ENCODE data around the gene DSTYK. TPM values are rescaled to one million over a fixed set of nuclear protein-coding genes. Genes with fewer than 3 reads are reported as not detected.

Gene DSTYK
- total and polyA plus RNA-seq, 4 donors, result 16.8 to 25.1 (median 20.0) TPM

DNA sequence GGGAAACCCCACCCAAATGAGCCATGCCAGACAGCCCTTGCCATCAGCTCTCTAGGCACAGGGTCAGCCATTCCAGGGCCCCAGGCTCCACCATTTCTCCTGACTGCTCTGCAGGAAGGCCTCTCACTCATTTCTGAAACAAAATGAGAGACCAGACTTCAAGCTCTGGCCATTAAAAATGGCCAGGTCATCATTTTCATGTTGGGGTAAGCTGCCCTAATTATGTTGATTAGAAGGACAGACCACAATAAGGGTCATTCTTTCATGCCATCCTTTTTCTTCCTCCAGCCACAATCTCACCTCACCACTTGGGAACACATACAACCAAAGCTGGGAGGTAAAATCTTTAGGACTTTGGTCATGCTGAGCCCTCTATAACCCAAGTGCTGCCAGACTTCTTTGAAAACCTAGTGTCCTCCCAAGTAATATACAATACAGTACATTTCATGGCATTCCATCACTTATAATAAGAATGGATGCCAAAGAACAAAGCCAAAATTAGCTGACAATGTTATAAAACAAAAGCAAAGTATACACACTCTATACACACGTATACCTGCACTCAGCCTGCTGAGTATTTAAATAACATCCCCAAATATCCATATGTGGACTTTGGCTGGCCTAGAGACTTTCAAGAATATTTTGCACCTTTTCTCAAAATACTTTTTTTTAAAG, 67.3 kb downstream of the DSTYK start:
- H3K9me3 ChIP-seq (ENCODE audit: control insufficient read depth, insufficient read depth, low read length), result no peaks in the 10 kb centered on the region
- peaks cover 23% of the 10 kb centered on the region for H3K36me3 ChIP-seq (ENCODE audit: control insufficient read depth, insufficient read depth, low read length)
- no peak overlapping the region for H3K27ac ChIP-seq (ENCODE audit: low read depth, low read length)
- peaks cover 7% of the 10 kb centered on the region for H3K4me1 ChIP-seq (ENCODE audit: control insufficient read depth, insufficient read depth, low read length)
- no peak for DNase-seq (ENCODE audit: low read depth in 4 of 6, low spot score in 6 of 6)
- H3K4me3 ChIP-seq (ENCODE audit: low read depth, low read length), result no peak overlapping the region
- H3K27me3 ChIP-seq (ENCODE audit: control insufficient read depth, insufficient read depth, low read length), result no peaks in the 10 kb centered on the region
- WGBS (ENCODE audit: insufficient coverage), result 78% methylated on average over 1 of the region's 1 CpG

DNA sequence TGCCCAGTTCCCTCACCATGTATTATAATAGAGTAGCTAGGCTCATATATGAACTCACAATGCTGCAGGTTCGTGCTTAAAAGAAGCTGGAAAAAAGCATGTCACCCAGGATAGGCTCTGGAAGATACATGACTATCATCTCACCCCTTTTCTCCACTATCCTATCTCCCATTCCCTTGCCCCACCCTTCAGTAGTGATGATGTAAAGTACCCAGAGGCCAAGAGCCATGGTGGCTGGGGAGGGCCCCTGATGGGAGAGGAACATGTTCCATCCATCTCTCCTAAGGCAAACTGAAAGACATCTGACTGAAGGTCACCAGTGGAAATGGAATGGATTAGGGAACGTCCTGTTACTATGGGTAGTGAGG, 69.4 kb downstream of the DSTYK start:
- H3K4me3 ChIP-seq (ENCODE audit: low read depth, low read length), result no peak overlapping the region
- no CpG with 5 or more reads among the region's 2 CpGs for WGBS (ENCODE audit: insufficient coverage)
- H3K36me3 ChIP-seq (ENCODE audit: control insufficient read depth, insufficient read depth, low read length), result peaks cover 9% of the 10 kb centered on the region

DNA sequence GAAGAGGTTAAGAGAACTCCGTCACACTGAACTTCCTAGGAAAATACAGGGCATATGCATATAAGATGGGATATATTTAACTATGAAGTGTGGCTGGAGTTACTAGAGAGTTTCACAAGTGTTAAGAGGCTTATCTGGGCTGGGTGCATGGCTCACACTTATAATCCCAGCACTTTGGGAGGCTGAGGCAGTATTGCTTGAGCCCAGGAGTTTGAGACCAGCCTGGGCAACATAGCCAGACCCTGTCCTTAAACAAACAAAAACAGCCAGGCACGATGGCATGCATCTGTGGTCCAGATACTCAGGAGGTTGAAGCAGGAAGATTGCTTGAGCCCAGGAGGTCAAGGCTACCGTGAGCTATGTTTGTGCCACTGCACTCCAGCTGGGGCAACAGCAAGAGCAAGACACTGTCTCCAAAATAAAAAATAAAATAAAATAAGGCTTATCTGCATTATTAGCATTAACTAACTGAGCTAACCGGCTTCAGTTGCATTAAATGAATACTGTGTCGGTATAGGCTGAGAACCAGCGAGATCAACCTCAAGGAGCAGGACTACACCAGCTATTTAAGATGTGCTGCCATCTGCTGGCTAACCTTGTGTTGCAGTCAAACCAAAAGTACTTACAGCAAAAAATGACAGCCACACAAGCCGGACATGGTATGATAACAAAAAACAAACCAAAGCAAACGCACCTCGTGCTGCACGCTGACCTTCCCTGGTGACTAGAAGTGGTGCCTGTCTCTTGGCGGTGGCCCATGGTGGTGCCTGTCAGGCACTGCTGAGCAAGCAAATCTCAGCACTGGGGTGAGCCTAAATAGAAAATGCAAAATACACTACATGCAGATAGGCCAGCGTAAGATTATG, 70.0 kb downstream of the DSTYK start:
- Histone ChIP-seq H3K36me3 (ENCODE audit: control insufficient read depth, insufficient read depth, low read length) (peaks cover 4% of the 10 kb centered on the region), H3K27me3 (ENCODE audit: control insufficient read depth, insufficient read depth, low read length) (no peaks in the 10 kb centered on the region), H3K9me3 (ENCODE audit: control insufficient read depth, insufficient read depth, low read length) (no peaks in the 10 kb centered on the region), H3K27ac (ENCODE audit: low read depth, low read length) (no peak overlapping the region), H3K4me1 (ENCODE audit: control insufficient read depth, insufficient read depth, low read length) (peaks cover 7% of the 10 kb centered on the region), H3K4me3 (ENCODE audit: low read depth, low read length) (no peak overlapping the region)
- 18% methylated on average over 8 of the region's 12 CpGs for WGBS (ENCODE audit: insufficient coverage)
- peak; percentile 54 to 95 (median 66) for DNase-seq (ENCODE audit: low read depth in 4 of 6, low spot score in 6 of 6)

More for the DNA sequence above, 69.4 kb downstream of the DSTYK start:
- Histone ChIP-seq H3K9me3 (ENCODE audit: control insufficient read depth, insufficient read depth, low read length) (no peaks in the 10 kb centered on the region), H3K27ac (ENCODE audit: low read depth, low read length) (no peak overlapping the region), H3K27me3 (ENCODE audit: control insufficient read depth, insufficient read depth, low read length) (no peaks in the 10 kb centered on the region), H3K4me1 (ENCODE audit: control insufficient read depth, insufficient read depth, low read length) (peaks cover 7% of the 10 kb centered on the region)
- DNase-seq (ENCODE audit: low read depth in 4 of 6, low spot score in 6 of 6), result no peak

DNA sequence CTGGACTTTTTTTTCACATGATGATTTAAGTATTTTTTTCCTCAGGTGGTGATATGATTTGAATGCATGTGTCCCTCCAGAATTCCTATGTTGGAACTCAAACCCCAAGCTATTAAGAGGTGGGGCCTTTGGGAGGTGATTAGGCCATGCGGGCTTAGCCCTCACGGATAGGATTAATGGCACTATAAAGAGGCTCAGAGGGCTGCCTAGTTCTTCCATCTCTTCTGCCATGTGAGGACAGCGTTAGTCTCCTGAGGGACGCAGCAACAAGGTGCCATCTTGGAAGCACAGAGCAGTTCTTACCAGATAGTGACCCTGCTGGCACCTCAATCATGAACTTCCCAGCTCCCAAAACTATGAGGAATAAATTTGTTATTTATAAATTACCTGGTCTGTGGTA, 71.4 kb downstream of the DSTYK start:
- H3K4me3 ChIP-seq (ENCODE audit: low read depth, low read length), result no peak overlapping the region
- H3K9me3 ChIP-seq (ENCODE audit: control insufficient read depth, insufficient read depth, low read length), result no peaks in the 10 kb centered on the region
- 84% methylated on average over 4 of the region's 4 CpGs for WGBS (ENCODE audit: insufficient coverage)
- H3K36me3 ChIP-seq (ENCODE audit: control insufficient read depth, insufficient read depth, low read length), result no peaks in the 10 kb centered on the region
- DNase-seq (ENCODE audit: low read depth in 4 of 6, low spot score in 6 of 6), result no peak
- H3K4me1 ChIP-seq (ENCODE audit: control insufficient read depth, insufficient read depth, low read length), result peaks cover 7% of the 10 kb centered on the region
- no peaks in the 10 kb centered on the region for H3K27me3 ChIP-seq (ENCODE audit: control insufficient read depth, insufficient read depth, low read length)
- no peak overlapping the region for H3K27ac ChIP-seq (ENCODE audit: low read depth, low read length)

DNA sequence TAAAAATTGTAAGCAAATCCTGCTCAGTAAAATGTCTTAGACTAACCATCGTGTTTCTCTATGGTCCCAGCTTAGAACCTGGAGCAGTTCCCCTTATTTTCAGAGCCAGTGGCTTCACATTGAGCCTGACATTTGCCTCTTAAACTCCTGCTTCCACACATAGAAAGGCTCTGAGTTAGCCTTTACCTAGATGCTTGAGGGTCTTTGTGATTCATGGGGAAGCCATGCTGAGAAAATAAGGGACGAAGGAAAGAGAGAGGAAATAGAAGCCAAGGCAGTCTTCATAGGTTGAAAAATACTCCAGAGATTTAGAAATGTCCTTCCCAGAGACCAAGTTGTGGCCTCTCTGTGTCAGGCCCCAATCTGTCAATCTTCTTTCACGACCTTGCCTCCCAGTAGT, 73.6 kb downstream of the DSTYK start:
- no peak for DNase-seq (ENCODE audit: low read depth in 4 of 6, low spot score in 6 of 6)
- Histone ChIP-seq H3K27me3 (ENCODE audit: control insufficient read depth, insufficient read depth, low read length) (no peaks in the 10 kb centered on the region), H3K36me3 (ENCODE audit: control insufficient read depth, insufficient read depth, low read length) (no peaks in the 10 kb centered on the region), H3K27ac (ENCODE audit: low read depth, low read length) (no peak overlapping the region), H3K4me3 (ENCODE audit: low read depth, low read length) (no peak overlapping the region), H3K4me1 (ENCODE audit: control insufficient read depth, insufficient read depth, low read length) (peaks cover 7% of the 10 kb centered on the region), H3K9me3 (ENCODE audit: control insufficient read depth, insufficient read depth, low read length) (no peaks in the 10 kb centered on the region)
- 78% methylated on average over 3 of the region's 3 CpGs for WGBS (ENCODE audit: insufficient coverage)

DNA sequence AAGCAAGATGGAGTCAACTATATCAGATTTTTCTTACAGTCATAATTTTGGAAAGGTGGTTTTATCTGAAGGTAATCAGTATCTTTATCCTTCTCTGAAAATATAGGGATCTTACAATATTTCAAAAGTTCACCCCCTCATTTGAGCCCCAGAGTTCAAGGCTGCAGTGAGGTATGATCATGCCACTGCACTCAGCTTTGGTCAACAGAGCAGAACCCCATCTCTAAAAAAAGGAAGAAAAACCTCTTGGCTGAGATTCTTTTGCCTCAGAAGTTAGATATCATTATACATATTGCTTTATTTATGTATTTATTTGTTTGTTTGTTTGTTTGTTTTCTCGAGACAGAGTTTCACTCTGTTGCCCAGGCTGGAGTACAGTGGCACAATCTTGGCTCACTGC, 78.2 kb downstream of the DSTYK start:
- H3K36me3 ChIP-seq (ENCODE audit: control insufficient read depth, insufficient read depth, low read length), result no peaks in the 10 kb centered on the region
- WGBS (ENCODE audit: insufficient coverage), result 100% methylated on average over 1 of the region's 1 CpG
- no peak overlapping the region for H3K4me3 ChIP-seq (ENCODE audit: low read depth, low read length)
- no peaks in the 10 kb centered on the region for H3K27me3 ChIP-seq (ENCODE audit: control insufficient read depth, insufficient read depth, low read length)
- H3K4me1 ChIP-seq (ENCODE audit: control insufficient read depth, insufficient read depth, low read length), result no peaks in the 10 kb centered on the region
- H3K9me3 ChIP-seq (ENCODE audit: control insufficient read depth, insufficient read depth, low read length), result no peaks in the 10 kb centered on the region
- H3K27ac ChIP-seq (ENCODE audit: low read depth, low read length), result no peak overlapping the region
- no peak for DNase-seq (ENCODE audit: low read depth in 4 of 6, low spot score in 6 of 6)

DNA sequence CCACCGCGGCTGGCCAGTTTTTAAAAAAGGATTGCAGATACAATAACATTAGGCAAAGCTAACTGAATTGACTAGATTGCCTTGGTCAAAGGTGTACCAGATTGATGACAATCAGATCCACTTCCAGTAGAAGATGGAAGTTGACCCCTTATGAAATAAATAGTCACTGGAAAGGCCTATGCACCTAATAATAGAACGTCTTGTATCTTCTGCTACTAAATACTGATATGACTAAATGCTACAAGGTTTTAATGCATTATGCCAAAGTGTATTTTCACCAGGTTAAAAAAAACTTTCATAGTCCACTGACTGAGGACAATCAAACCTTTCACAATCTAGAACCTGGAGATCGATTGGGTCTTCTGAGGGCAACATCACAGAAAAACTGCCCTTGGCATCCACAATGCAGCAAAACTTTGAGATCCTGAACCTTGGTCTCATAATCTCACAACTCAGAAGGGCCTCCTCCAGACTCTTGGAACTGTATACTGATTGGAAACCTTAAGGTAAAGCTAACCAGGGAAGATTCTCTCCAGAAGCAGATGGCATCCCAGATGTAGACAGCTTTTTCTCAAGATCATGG, 82.0 kb downstream of the DSTYK start:
- H3K9me3 ChIP-seq (ENCODE audit: control insufficient read depth, insufficient read depth, low read length), result no peaks in the 10 kb centered on the region
- WGBS (ENCODE audit: insufficient coverage), result 91% methylated on average over 1 of the region's 4 CpGs
- H3K4me3 ChIP-seq (ENCODE audit: low read depth, low read length), result no peak overlapping the region
- H3K36me3 ChIP-seq (ENCODE audit: control insufficient read depth, insufficient read depth, low read length), result no peaks in the 10 kb centered on the region
- no peaks in the 10 kb centered on the region for H3K27me3 ChIP-seq (ENCODE audit: control insufficient read depth, insufficient read depth, low read length)
- H3K27ac ChIP-seq (ENCODE audit: low read depth, low read length), result no peak overlapping the region
- H3K4me1 ChIP-seq (ENCODE audit: control insufficient read depth, insufficient read depth, low read length), result no peaks in the 10 kb centered on the region
- no peak for DNase-seq (ENCODE audit: low read depth in 4 of 6, low spot score in 6 of 6)

DNA sequence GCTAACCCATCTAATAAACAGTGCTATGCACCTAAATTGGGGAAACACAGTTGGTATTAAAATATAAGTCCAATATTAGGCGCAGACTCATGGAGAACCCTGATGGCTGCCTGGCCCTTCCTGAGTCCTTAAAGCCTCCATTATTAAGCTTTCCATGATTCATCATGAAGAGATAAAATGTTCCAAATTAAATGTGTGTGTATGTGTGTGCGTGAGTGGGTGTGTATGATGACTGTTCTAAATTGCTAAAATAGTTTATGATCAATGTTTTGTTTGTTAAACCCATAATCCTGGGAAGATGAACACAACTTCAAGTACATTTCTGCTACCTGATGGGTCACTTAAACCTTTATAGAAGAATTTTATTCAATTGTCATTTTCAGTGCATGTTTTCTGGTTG, 83.5 kb downstream of the DSTYK start:
- H3K27me3 ChIP-seq (ENCODE audit: control insufficient read depth, insufficient read depth, low read length), result no peaks in the 10 kb centered on the region
- no peak overlapping the region for H3K4me3 ChIP-seq (ENCODE audit: low read depth, low read length)
- H3K36me3 ChIP-seq (ENCODE audit: control insufficient read depth, insufficient read depth, low read length), result no peaks in the 10 kb centered on the region
- H3K27ac ChIP-seq (ENCODE audit: low read depth, low read length), result no peak overlapping the region
- no peaks in the 10 kb centered on the region for H3K9me3 ChIP-seq (ENCODE audit: control insufficient read depth, insufficient read depth, low read length)
- no peaks in the 10 kb centered on the region for H3K4me1 ChIP-seq (ENCODE audit: control insufficient read depth, insufficient read depth, low read length)
- no peak for DNase-seq (ENCODE audit: low read depth in 4 of 6, low spot score in 6 of 6)
- WGBS (ENCODE audit: insufficient coverage), result no CpG with 5 or more reads among the region's 2 CpGs

DNA sequence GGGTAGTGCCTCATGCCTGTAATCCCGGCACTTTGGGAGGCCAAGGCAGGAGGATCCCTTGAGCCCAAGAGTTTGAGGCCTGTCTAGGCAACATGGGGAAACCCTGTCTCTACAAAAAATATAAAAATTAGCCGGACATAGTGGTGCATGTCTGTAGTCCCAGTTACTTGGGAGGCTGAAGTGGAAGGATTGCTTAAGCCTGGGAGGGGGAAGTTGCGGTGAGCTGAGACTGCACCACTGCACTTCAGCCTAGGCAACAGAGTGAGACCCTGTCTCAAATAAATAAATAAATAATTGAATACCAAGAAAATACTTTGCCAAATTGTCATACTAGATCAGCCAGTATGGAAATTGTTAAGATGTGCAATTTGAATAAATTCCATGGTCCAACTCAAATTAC, 83.9 kb downstream of the DSTYK start:
- Histone ChIP-seq H3K27me3 (ENCODE audit: control insufficient read depth, insufficient read depth, low read length) (no peaks in the 10 kb centered on the region), H3K27ac (ENCODE audit: low read depth, low read length) (no peak overlapping the region), H3K4me3 (ENCODE audit: low read depth, low read length) (no peak overlapping the region), H3K4me1 (ENCODE audit: control insufficient read depth, insufficient read depth, low read length) (no peaks in the 10 kb centered on the region), H3K36me3 (ENCODE audit: control insufficient read depth, insufficient read depth, low read length) (no peaks in the 10 kb centered on the region), H3K9me3 (ENCODE audit: control insufficient read depth, insufficient read depth, low read length) (no peaks in the 10 kb centered on the region)
- 80% methylated on average over 1 of the region's 3 CpGs for WGBS (ENCODE audit: insufficient coverage)
- no peak for DNase-seq (ENCODE audit: low read depth in 4 of 6, low spot score in 6 of 6)
